ENCODE data around the gene CASP10. TPM values are rescaled to one million over a fixed set of nuclear protein-coding genes. Genes with fewer than 3 reads are reported as not detected.

The CASP10 gene
- polyA plus RNA-seq, 1 experiment, result 0.83 TPM

- Histone ChIP-seq H3K4me3 (ENCODE audit: low read depth, low read length) (no peak overlapping the region), H3K27me3 (ENCODE audit: control insufficient read depth, insufficient read depth, low read length) (no peaks in the 10 kb centered on the region), H3K36me3 (ENCODE audit: control insufficient read depth, insufficient read depth, low read length) (peaks cover 12% of the 10 kb centered on the region)
- DNase-seq (ENCODE audit: low read depth), result no peak
- ChIA-PET POLR2A (no interaction called here), CTCF (interaction anchor here (0.8 to 1.0 kb wide), 5 partner anchors 12 to 248 kb away, joined by 3 to 6 read pairs (median 3); partner anchors contain the start of gene CFLAR)
- TF ChIP-seq CTCF (IDR thresholded peaks at IDR 0.05; ENCODE audit: insufficient read depth, low read depth, low read length), result no peak
Observed at GRCh38 chr2:201152999-201153815, 29.7 kb upstream of the CASP10 start.

GRCh38 chr2:201154615-201155399, 28.1 kb upstream of the CASP10 start:
- H3K36me3 ChIP-seq (ENCODE audit: control insufficient read depth, insufficient read depth, low read length), result peaks cover 10% of the 10 kb centered on the region
- ChIA-PET CTCF (interaction anchor here (0.6 to 2.0 kb wide), 7 partner anchors 9 to 254 kb away, joined by 3 to 7 read pairs (median 3); no protein-coding TSS in a partner anchor), POLR2A (no interaction called here)
- no peak overlapping the region for H3K4me3 ChIP-seq (ENCODE audit: low read depth, low read length)
- DNase-seq (ENCODE audit: low read depth), result no peak
- no peaks in the 10 kb centered on the region for H3K27me3 ChIP-seq (ENCODE audit: control insufficient read depth, insufficient read depth, low read length)
- no peak for TF ChIP-seq CTCF (IDR thresholded peaks at IDR 0.05; ENCODE audit: insufficient read depth, low read depth, low read length)

- POLR2A ChIA-PET, result no interaction called here
- CTCF ChIA-PET, result interaction anchor here (1.6 to 1.9 kb wide), 2 partner anchors 25 to 87 kb away, joined by 3 to 7 read pairs; no protein-coding TSS in a partner anchor
Observed at GRCh38 chr2:201156036-201156435, 26.9 kb upstream of the CASP10 start.

GRCh38 chr2:201156640-201157039, 26.3 kb upstream of the CASP10 start:
- CTCF ChIA-PET, result interaction anchor here (2.9 kb wide), 1 partner anchor 89 kb away, joined by 20 read pairs; no protein-coding TSS in a partner anchor
- Histone ChIP-seq H3K27me3 (ENCODE audit: control insufficient read depth, insufficient read depth, low read length) (no peaks in the 10 kb centered on the region), H3K4me3 (ENCODE audit: low read depth, low read length) (no peak overlapping the region), H3K36me3 (ENCODE audit: control insufficient read depth, insufficient read depth, low read length) (peaks cover 16% of the 10 kb centered on the region)
- no peak for TF ChIP-seq CTCF (IDR thresholded peaks at IDR 0.05; ENCODE audit: insufficient read depth, low read depth, low read length)
- no peak for DNase-seq (ENCODE audit: low read depth)
- POLR2A ChIA-PET, result no interaction called here

More at GRCh38 chr2:201156036-201156435, 26.9 kb upstream of the CASP10 start:
- Histone ChIP-seq H3K27me3 (ENCODE audit: control insufficient read depth, insufficient read depth, low read length) (no peaks in the 10 kb centered on the region), H3K36me3 (ENCODE audit: control insufficient read depth, insufficient read depth, low read length) (peaks cover 16% of the 10 kb centered on the region), H3K4me3 (ENCODE audit: low read depth, low read length) (no peak overlapping the region)
- no peak for TF ChIP-seq CTCF (IDR thresholded peaks at IDR 0.05; ENCODE audit: insufficient read depth, low read depth, low read length)
- DNase-seq (ENCODE audit: low read depth), result no peak

GRCh38 chr2:201157694-201158093, 25.2 kb upstream of the CASP10 start:
- ChIA-PET POLR2A (no interaction called here), CTCF (interaction anchor here (0.6 to 3.5 kb wide), 30 partner anchors 8 to 445 kb away, joined by 3 to 31 read pairs (median 4); partner anchors contain the start of genes CASP10, CFLAR, NIF3L1 and PPIL3)
- peaks cover 17% of the 10 kb centered on the region for H3K36me3 ChIP-seq (ENCODE audit: control insufficient read depth, insufficient read depth, low read length)
- TF ChIP-seq CTCF (IDR thresholded peaks at IDR 0.05; ENCODE audit: insufficient read depth, low read depth, low read length), result no peak
- H3K4me3 ChIP-seq (ENCODE audit: low read depth, low read length), result no peak overlapping the region
- H3K27me3 ChIP-seq (ENCODE audit: control insufficient read depth, insufficient read depth, low read length), result no peaks in the 10 kb centered on the region
- no peak for DNase-seq (ENCODE audit: low read depth)

All from BJ (cell line).